ENCODE results near the gene C1orf167. TPM values are rescaled to one million over a fixed set of nuclear protein-coding genes. Genes with fewer than 3 reads are reported as not detected.

C1orf167 gene
- total and polyA plus RNA-seq, 4 donors: 0.37 TPM; not detected in 3

- peak; percentile 70 for TF ChIP-seq NR2F2 (IDR thresholded peaks at IDR 0.05)
- TF ChIP-seq FOXA2 (IDR thresholded peaks at IDR 0.05): no peak
- TF ChIP-seq TAF1 (conservative IDR thresholded peaks at IDR 0.05): no peak
- no peak for TF ChIP-seq RXRA (IDR thresholded peaks at IDR 0.05)
- no peak for TF ChIP-seq ATF3 (IDR thresholded peaks at IDR 0.05)
- peaks cover 21 to 54% (median 41%) of the 10 kb centered on the region in 4 donors for H3K36me3 ChIP-seq (ENCODE audit: control insufficient read depth in 4 of 4, insufficient read depth in 3 of 4, low read depth in 1 of 4, low read length in 3 of 4)
Measured at GRCh38 chr1:11797525-11798216, 35.7 kb downstream of the C1orf167 start.

GRCh38 chr1:11799099-11799498 is 37.1 kb downstream of the C1orf167 start:
- WGBS: 98% methylated on average over 5 of the region's 5 CpGs
- Histone ChIP-seq H3K36me3 (ENCODE audit: control insufficient read depth in 4 of 4, insufficient read depth in 3 of 4, low read depth in 1 of 4, low read length in 3 of 4) (peaks cover 15 to 47% (median 36%) of the 10 kb centered on the region in 4 donors), H3K9ac (ENCODE audit: low read depth in 1 of 2, low read length in 2 of 2) (no peak overlapping the region), H3K4me1 (ENCODE audit: control insufficient read depth in 4 of 4, insufficient read depth in 4 of 4, low read length in 3 of 4) (peaks cover 7 to 27% (median 24%) of the 10 kb centered on the region in 4 donors), H3K4me3 (ENCODE audit: low read depth in 1 of 3, low read length in 3 of 3) (no peak overlapping the region), H3K27ac (ENCODE audit: low read depth in 1 of 2, low read length in 2 of 2) (no peak overlapping the region), H3K9me3 (ENCODE audit: control insufficient read depth in 4 of 4, low read length in 3 of 4) (no peaks in the 10 kb centered on the region), H3K27me3 (ENCODE audit: control insufficient read depth in 4 of 4, insufficient read depth in 4 of 4, low read length in 3 of 4) (no peaks in the 10 kb centered on the region)
- no peak for DNase-seq (ENCODE audit: low spot score)
- TF ChIP-seq ATF3 (IDR thresholded peaks at IDR 0.05): no peak
- TF ChIP-seq GABPA (IDR thresholded peaks at IDR 0.05 in 1 of 2, conservative IDR thresholded peaks at IDR 0.05 in 1 of 2): no peak
- TF ChIP-seq MAX (IDR thresholded peaks at IDR 0.05): no peak
- no peak for TF ChIP-seq YY1 (IDR thresholded peaks at IDR 0.05)
- TF ChIP-seq FOXA1 (IDR thresholded peaks at IDR 0.05): no peak
- TF ChIP-seq SP1 (IDR thresholded peaks at IDR 0.05): no peak
- TF ChIP-seq CTCF (IDR thresholded peaks at IDR 0.05; ENCODE audit: low read depth, low read length, missing input control): no peak
- TF ChIP-seq HNF4A (conservative IDR thresholded peaks at IDR 0.05): no peak

More at GRCh38 chr1:11797525-11798216, 35.7 kb downstream of the C1orf167 start:
- Histone ChIP-seq H3K9me3 (ENCODE audit: control insufficient read depth in 4 of 4, low read length in 3 of 4) (no peaks in the 10 kb centered on the region), H3K4me3 (ENCODE audit: low read depth in 1 of 3, low read length in 3 of 3) (no peak overlapping the region), H3K27me3 (ENCODE audit: control insufficient read depth in 4 of 4, insufficient read depth in 4 of 4, low read length in 3 of 4) (no peaks in the 10 kb centered on the region), H3K27ac (ENCODE audit: low read depth in 1 of 2, low read length in 2 of 2) (peak overlapping the region; percentile 8 to 36), H3K9ac (ENCODE audit: low read depth in 1 of 2, low read length in 2 of 2) (no peak overlapping the region), H3K4me1 (ENCODE audit: control insufficient read depth in 4 of 4, insufficient read depth in 4 of 4, low read length in 3 of 4) (peaks cover 0 to 14% (median 10%) of the 10 kb centered on the region in 4 donors)
- DNase-seq (ENCODE audit: low spot score): peak; percentile 64
- WGBS: 86% methylated on average over 6 of the region's 6 CpGs

- peaks cover 7 to 32% (median 24%) of the 10 kb centered on the region in 4 donors for H3K4me1 ChIP-seq (ENCODE audit: control insufficient read depth in 4 of 4, insufficient read depth in 4 of 4, low read length in 3 of 4)
- WGBS: 97% methylated on average over 9 of the region's 9 CpGs
- H3K4me3 ChIP-seq (ENCODE audit: low read depth in 1 of 3, low read length in 3 of 3): no peak overlapping the region
- no peak for DNase-seq (ENCODE audit: low spot score)
- peaks cover 11 to 39% (median 29%) of the 10 kb centered on the region in 4 donors for H3K36me3 ChIP-seq (ENCODE audit: control insufficient read depth in 4 of 4, insufficient read depth in 3 of 4, low read depth in 1 of 4, low read length in 3 of 4)
- H3K9me3 ChIP-seq (ENCODE audit: control insufficient read depth in 4 of 4, low read length in 3 of 4): no peaks in the 10 kb centered on the region
- no peak overlapping the region for H3K9ac ChIP-seq (ENCODE audit: low read depth in 1 of 2, low read length in 2 of 2)
- H3K27me3 ChIP-seq (ENCODE audit: control insufficient read depth in 4 of 4, insufficient read depth in 4 of 4, low read length in 3 of 4): no peaks in the 10 kb centered on the region
- H3K27ac ChIP-seq (ENCODE audit: low read depth in 1 of 2, low read length in 2 of 2): no peak overlapping the region
- TF ChIP-seq HNF4G (IDR thresholded peaks at IDR 0.05) (no peak), RXRA (IDR thresholded peaks at IDR 0.05) (no peak), ATF3 (IDR thresholded peaks at IDR 0.05) (no peak), TAF1 (conservative IDR thresholded peaks at IDR 0.05) (no peak), FOXA2 (IDR thresholded peaks at IDR 0.05) (no peak), EGR1 (IDR thresholded peaks at IDR 0.05; ENCODE audit: low read depth in 2 of 2) (no peak), HNF4A (conservative IDR thresholded peaks at IDR 0.05) (no peak), JUND (IDR thresholded peaks at IDR 0.05) (no peak), ZBTB33 (IDR thresholded peaks at IDR 0.05) (no peak), YY1 (IDR thresholded peaks at IDR 0.05) (no peak), GABPA (IDR thresholded peaks at IDR 0.05 in 1 of 2, conservative IDR thresholded peaks at IDR 0.05 in 1 of 2) (no peak), CTCF (IDR thresholded peaks at IDR 0.05; ENCODE audit: low read depth, low read length, missing input control) (no peak), SP1 (IDR thresholded peaks at IDR 0.05) (no peak)
Measured at GRCh38 chr1:11799896-11800295, 37.9 kb downstream of the C1orf167 start.
